T-helper 1 cell treated with Interleukin-12 subunit alpha and Interleukin-12 subunit beta and Interleukin-4 antibody, amounts not matched to agents 30 μg/mL and 1 μg/mL, for 36 hours (primary cell): ENCODE measurements around the gene NDUFV1.
"Not testable (repeated sequence)": the region's sequence is repeated elsewhere in the genome, so short reads cannot be mapped to it uniquely, and the experiment has no call there.

Source experiments
- H3K27ac Mint-ChIP-seq: one replicate; pipeline ENCODE4 v1.8.0; 2021; ENCODE audit warnings: mild to moderate bottlenecking, mixed read lengths
- H3K27me3 Mint-ChIP-seq: one replicate; pipeline ENCODE4 v1.8.0; 2021; ENCODE audit warnings: low read depth, mixed read lengths
- H3K36me3 Mint-ChIP-seq: one replicate; pipeline ENCODE4 v1.8.0; 2021; ENCODE audit warnings: low read depth, mixed read lengths
- H3K4me1 Mint-ChIP-seq: one replicate; pipeline ENCODE4 v1.8.0; 2021; ENCODE audit warnings: low read depth, mixed read lengths
- H3K4me3 Mint-ChIP-seq: one replicate; pipeline ENCODE4 v1.8.0; 2021; ENCODE audit warnings: mild to moderate bottlenecking, moderate library complexity, mixed read lengths
- H3K9me3 Mint-ChIP-seq: one replicate; pipeline ENCODE4 v1.8.0; 2021; ENCODE audit warnings: mixed read lengths

NDUFV1 gene

GRCh38 chr11:67623795-67624194 is 17.1 kb downstream of the NDUFV1 start:
- H3K4me1 Mint-ChIP-seq, H3K27ac Mint-ChIP-seq, H3K9me3 Mint-ChIP-seq, H3K27me3 Mint-ChIP-seq, H3K36me3 Mint-ChIP-seq, H3K4me3 Mint-ChIP-seq: not testable (repeated sequence)

DNA sequence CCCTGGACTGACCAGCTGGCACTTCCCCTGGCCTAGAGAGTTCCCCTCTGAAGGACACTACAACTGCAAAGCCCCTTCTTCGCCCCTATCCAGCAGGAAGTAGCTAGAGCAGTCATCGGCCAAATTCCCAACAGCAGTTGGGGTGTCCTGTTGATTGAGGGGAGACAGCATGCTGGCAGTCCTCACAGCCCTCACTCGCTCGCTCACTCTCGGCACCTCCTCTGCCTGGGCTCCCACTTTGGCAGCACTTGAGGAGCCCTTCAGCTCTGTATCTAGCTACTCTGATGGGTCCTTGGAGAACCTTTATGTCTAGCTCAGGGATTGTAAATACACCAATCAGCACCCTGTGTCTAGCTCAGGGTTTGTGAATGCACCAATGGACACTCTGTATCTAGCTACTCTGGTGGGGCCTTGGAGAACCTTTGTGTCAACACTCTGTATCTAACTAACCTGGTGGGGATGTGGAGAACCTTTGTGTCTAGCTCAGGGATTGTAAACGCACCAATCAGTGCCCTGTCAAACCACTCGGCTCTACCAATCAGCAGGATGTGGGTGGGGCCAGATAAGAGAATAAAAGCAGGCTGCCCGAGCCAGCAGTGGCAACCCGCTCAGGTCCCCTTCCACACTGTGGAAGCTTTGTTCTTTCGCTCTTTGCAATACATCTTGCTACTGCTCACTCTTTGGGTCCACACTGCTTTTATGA is 19.5 kb downstream of the NDUFV1 start:
- not testable (repeated sequence) for H3K36me3 Mint-ChIP-seq, H3K27me3 Mint-ChIP-seq, H3K4me3 Mint-ChIP-seq, H3K9me3 Mint-ChIP-seq, H3K27ac Mint-ChIP-seq
- H3K4me1 Mint-ChIP-seq = peaks cover 13% of the 10 kb centered on the region

GRCh38 chr11:67626970-67627369 is 20.2 kb downstream of the NDUFV1 start:
- no peaks in the 10 kb centered on the region for H3K9me3 Mint-ChIP-seq
- H3K4me1 Mint-ChIP-seq = peaks cover 13% of the 10 kb centered on the region
- H3K27me3 Mint-ChIP-seq = no peaks in the 10 kb centered on the region
- no peak overlapping the region for H3K4me3 Mint-ChIP-seq
- no peak overlapping the region for H3K27ac Mint-ChIP-seq
- H3K36me3 Mint-ChIP-seq = no peaks in the 10 kb centered on the region

GRCh38 chr11:67627441-67627811 is 20.7 kb downstream of the NDUFV1 start:
- H3K9me3 Mint-ChIP-seq = no peaks in the 10 kb centered on the region
- H3K27ac Mint-ChIP-seq = no peak overlapping the region
- no peaks in the 10 kb centered on the region for H3K36me3 Mint-ChIP-seq
- no peaks in the 10 kb centered on the region for H3K27me3 Mint-ChIP-seq
- H3K4me3 Mint-ChIP-seq = no peak overlapping the region
- H3K4me1 Mint-ChIP-seq = peaks cover 13% of the 10 kb centered on the region

DNA sequence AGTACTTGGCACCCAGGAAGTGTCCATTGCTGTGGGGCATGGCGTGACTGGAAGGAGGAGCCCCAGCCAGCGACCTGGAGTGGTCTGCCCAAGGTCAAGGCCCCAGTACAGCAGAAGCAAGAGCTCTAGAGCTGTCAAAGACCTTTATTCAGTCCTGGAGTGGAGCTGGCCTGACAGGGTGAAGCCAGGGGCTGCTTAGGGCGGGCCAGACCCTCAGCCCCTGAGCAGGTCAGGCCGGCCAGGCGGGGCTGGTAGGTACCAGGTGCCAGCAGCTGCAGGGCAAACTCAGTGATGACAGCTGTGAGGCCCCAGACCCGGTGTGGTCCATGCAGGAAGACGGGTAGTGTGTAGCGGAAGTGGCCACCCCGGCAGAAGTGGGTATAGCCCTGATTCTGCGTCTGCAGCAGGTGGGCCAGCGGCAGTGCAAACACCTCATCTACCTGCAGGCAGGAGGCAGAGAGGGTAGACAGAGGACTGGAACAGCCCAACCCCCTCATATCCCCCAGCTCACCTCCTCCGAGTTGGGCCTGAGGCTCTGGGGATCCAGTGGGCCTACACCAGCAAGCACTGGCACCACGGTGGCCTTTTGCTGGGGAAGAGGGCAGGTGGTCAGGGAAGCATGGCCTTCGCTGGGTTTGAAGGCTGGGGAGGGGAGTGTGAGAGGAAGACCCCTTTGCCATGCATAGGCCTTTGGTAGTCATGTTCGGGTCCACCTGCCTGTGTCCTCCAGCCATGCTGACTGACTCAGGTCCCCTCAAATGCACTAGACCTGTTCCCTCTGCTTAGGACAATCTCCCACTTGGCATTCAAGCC is 21.3 kb downstream of the NDUFV1 start:
- Mint-ChIP-seq H3K9me3 (no peaks in the 10 kb centered on the region), H3K36me3 (no peaks in the 10 kb centered on the region), H3K4me1 (peaks cover 13% of the 10 kb centered on the region), H3K27me3 (no peaks in the 10 kb centered on the region), H3K4me3 (no peak overlapping the region), H3K27ac (peak overlapping the region; percentile 31)

GRCh38 chr11:67628710-67629385 is 22.1 kb downstream of the NDUFV1 start:
- Mint-ChIP-seq H3K27ac (no peak overlapping the region), H3K27me3 (no peaks in the 10 kb centered on the region), H3K4me3 (peak overlapping the region; percentile 61), H3K36me3 (no peaks in the 10 kb centered on the region), H3K9me3 (no peaks in the 10 kb centered on the region), H3K4me1 (peaks cover 13% of the 10 kb centered on the region)

- Mint-ChIP-seq H3K9me3 (no peaks in the 10 kb centered on the region), H3K27ac (peak within 1 kb of the TSS; percentile 91), H3K4me1 (peaks cover 13% of the 10 kb centered on the region), H3K36me3 (no peaks in the 10 kb centered on the region), H3K27me3 (no peaks in the 10 kb centered on the region), H3K4me3 (peak within 1 kb of the TSS; percentile 90)
Measured at GRCh38 chr11:67629386-67630227, 22.9 kb downstream of the NDUFV1 start, which contains the start of gene NUDT8. Gene NUDT8, minus strand, starts transcription at chr11:67629937. Its CDS starts 26 bp downstream, at chr11:67629911.

DNA sequence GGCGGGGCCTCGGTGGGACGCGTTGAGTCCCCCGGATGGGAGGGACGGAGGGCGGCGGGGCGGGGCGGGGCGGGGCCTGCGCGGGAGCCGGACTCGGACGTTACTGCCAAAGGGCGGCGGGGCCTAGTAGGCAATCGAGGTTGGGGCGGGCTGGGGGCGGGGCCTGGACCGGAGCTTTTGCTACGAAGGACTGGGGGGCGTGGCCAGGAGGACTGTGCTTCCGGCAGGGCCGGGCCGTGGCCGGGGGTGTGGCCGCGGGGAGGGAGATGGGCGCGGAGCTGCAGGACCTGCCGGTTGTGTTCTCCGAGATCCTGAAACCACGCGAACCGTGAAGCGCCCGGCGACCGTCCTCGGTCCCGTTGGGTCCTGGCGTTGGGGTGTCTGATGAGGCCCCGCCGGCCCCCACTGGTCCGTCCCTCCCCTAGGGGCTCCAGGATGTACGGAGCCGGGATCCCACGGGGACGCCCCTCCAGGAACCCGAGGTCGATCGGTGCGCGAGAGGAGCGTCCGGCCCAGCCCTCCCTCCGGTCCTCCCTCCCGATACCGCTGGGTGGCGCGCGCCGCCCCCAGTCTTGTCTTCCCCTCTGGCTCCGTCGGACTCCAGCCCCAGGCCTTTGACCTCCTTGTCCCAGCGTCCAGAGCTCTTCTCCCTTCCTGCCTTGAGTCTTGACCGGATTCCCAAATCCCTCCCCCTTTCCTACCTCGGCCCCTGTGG is 23.6 kb downstream of the NDUFV1 start:
- H3K27ac Mint-ChIP-seq = peak overlapping the region; percentile 91
- peak overlapping the region; percentile 90 for H3K4me3 Mint-ChIP-seq
- H3K36me3 Mint-ChIP-seq = no peaks in the 10 kb centered on the region
- peaks cover 10% of the 10 kb centered on the region for H3K4me1 Mint-ChIP-seq
- no peaks in the 10 kb centered on the region for H3K27me3 Mint-ChIP-seq
- no peaks in the 10 kb centered on the region for H3K9me3 Mint-ChIP-seq

DNA sequence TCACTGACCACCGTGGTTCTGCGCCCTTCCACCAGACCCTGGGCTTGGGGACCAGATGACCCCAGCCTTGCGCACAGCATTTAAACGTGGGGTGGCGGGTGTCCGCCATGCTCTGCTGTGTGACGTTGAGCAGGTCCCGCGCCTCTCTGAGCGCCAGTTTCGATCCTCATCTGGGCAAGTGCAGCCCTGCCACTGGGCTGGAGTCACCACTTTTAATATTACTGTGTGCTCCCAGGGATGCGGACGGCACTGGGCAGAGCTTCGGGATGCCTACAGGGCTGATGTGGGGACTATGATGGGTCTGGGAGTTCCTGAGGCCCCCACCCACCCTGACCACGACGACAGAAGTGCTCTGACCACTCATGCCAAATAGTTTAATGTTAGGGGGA is 24.2 kb downstream of the NDUFV1 start:
- no peaks in the 10 kb centered on the region for H3K36me3 Mint-ChIP-seq
- H3K27ac Mint-ChIP-seq = peak overlapping the region; percentile 76
- H3K4me1 Mint-ChIP-seq = peaks cover 8% of the 10 kb centered on the region
- peak overlapping the region; percentile 90 for H3K4me3 Mint-ChIP-seq
- H3K9me3 Mint-ChIP-seq = no peaks in the 10 kb centered on the region
- H3K27me3 Mint-ChIP-seq = no peaks in the 10 kb centered on the region

- H3K9me3 Mint-ChIP-seq = no peaks in the 10 kb centered on the region
- H3K4me3 Mint-ChIP-seq = peak overlapping the region; percentile 9
- no peaks in the 10 kb centered on the region for H3K27me3 Mint-ChIP-seq
- peaks cover 8% of the 10 kb centered on the region for H3K4me1 Mint-ChIP-seq
- H3K36me3 Mint-ChIP-seq = no peaks in the 10 kb centered on the region
- H3K27ac Mint-ChIP-seq = no peak overlapping the region
Measured at GRCh38 chr11:67631411-67631810, 24.7 kb downstream of the NDUFV1 start.

- peak overlapping the region; percentile 64 for H3K4me3 Mint-ChIP-seq
- no peaks in the 10 kb centered on the region for H3K27me3 Mint-ChIP-seq
- peak overlapping the region; percentile 36 for H3K27ac Mint-ChIP-seq
Measured at GRCh38 chr11:67631853-67632174, 25.1 kb downstream of the NDUFV1 start.

DNA sequence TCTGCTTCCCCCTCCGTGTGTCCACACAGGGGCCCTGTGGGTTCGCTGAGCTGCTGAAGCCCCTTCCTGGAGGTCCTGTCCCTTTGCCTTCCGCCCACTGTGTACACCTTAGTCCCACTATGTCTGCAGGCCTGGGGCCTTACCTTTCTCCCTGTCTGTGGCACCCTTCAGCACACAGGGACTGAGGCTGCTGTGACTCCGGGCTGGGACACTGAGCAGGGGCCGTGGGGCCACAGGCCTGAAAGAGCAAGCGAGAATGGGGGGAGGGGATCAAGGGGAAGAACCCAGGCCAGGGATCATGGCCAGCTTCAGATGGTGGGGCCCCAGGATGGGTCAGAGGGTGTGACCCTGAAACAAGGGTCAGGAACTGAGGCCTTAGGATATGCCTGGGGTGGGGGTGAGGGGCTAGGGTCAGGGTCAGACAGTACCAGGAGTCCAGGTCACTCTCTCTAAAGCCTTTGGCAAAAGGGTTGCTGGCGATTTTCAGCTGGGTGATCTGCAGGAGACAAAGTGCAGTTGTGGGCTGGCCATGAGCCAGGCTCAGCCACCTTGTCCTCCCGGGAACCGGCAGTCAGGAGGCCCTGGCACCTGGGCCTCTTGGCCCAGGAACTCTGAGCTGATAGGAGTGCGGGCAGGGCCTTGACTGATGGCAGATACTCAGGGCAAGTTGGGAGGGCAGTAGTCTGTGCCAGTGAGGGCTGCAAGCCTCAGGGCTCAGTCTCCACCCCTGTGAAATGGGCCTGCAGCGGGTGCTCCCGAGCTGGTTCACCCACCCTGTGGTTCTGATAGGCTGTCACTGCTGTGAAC is 25.6 kb downstream of the NDUFV1 start:
- Mint-ChIP-seq H3K27me3 (no peaks in the 10 kb centered on the region), H3K4me1 (peaks cover 8% of the 10 kb centered on the region), H3K36me3 (no peaks in the 10 kb centered on the region), H3K4me3 (peak overlapping the region; percentile 64), H3K27ac (peak overlapping the region; percentile 36), H3K9me3 (no peaks in the 10 kb centered on the region)

More at GRCh38 chr11:67631853-67632174, 25.1 kb downstream of the NDUFV1 start:
- Mint-ChIP-seq H3K4me1 (peaks cover 8% of the 10 kb centered on the region), H3K36me3 (no peaks in the 10 kb centered on the region), H3K9me3 (no peaks in the 10 kb centered on the region)
